Measurements from ENCODE around the gene BTD. TPM values are rescaled to one million over a fixed set of nuclear protein-coding genes. Genes with fewer than 3 reads are reported as not detected.

Gene BTD
- total RNA-seq, 1 donor from 2014 or later: 16.2 TPM

GRCh38 chr3:15646851-15647511 is 45.4 kb downstream of the BTD start:
- DNase-seq (ENCODE audit: low read depth): peak; percentile 100
- Mint-ChIP-seq H3K27ac (ENCODE audit: unreplicated experiment) (peak overlapping the region; percentile 100), H3K4me3 (ENCODE audit: unreplicated experiment) (peak overlapping the region; percentile 46), H3K4me1 (ENCODE audit: low read depth, unreplicated experiment) (peaks cover 46% of the 10 kb centered on the region), H3K9me3 (ENCODE audit: unreplicated experiment) (peaks cover 2% of the 10 kb centered on the region), H3K36me3 (ENCODE audit: low read depth, unreplicated experiment) (peaks cover 9% of the 10 kb centered on the region), H3K27me3 (ENCODE audit: low read depth, unreplicated experiment) (no peaks in the 10 kb centered on the region)
- no peaks in the 10 kb centered on the region for H3K79me2 ChIP-seq (ENCODE audit: insufficient read depth, low read length)
- no peaks in the 10 kb centered on the region for H4K20me1 ChIP-seq (ENCODE audit: insufficient read depth, low read length)
- peak overlapping the region; percentile 42 for H3K4me3 ChIP-seq (ENCODE audit: insufficient read depth, low read depth, low read length)
- no peaks in the 10 kb centered on the region for H3K36me3 ChIP-seq (ENCODE audit: insufficient read depth, low read length)
- peak overlapping the region; percentile 93 for H3K9ac ChIP-seq (ENCODE audit: low read length)
- H3K27ac ChIP-seq (ENCODE audit: low read depth, low read length): peak overlapping the region; percentile 100
- no peaks in the 10 kb centered on the region for H3K27me3 ChIP-seq (ENCODE audit: insufficient read depth, low read length)
- H2AFZ ChIP-seq (ENCODE audit: low read depth, low read length): no peak overlapping the region
- FAIRE-seq: peak; percentile 54
- peak overlapping the region; percentile 82 for H3K4me2 ChIP-seq (ENCODE audit: low read length)
- H3K9me3 ChIP-seq (ENCODE audit: insufficient read depth, low read depth, low read length): peaks cover 5% of the 10 kb centered on the region
- TF ChIP-seq EZH2 (IDR thresholded peaks at IDR 0.05; ENCODE audit: insufficient read depth, low read length) (no peak), CTCF (IDR thresholded peaks at IDR 0.05; ENCODE audit: insufficient read depth, low read depth, low read length) (no peak)
- peaks cover 47% of the 10 kb centered on the region for H3K4me1 ChIP-seq (ENCODE audit: insufficient read depth, low read length)

GRCh38 chr3:15647611-15648167 is 46.1 kb downstream of the BTD start:
- Mint-ChIP-seq H3K36me3 (ENCODE audit: low read depth, unreplicated experiment) (peaks cover 6% of the 10 kb centered on the region), H3K9me3 (ENCODE audit: unreplicated experiment) (peaks cover 2% of the 10 kb centered on the region), H3K27me3 (ENCODE audit: low read depth, unreplicated experiment) (no peaks in the 10 kb centered on the region), H3K4me3 (ENCODE audit: unreplicated experiment) (peak overlapping the region; percentile 64), H3K4me1 (ENCODE audit: low read depth, unreplicated experiment) (peaks cover 46% of the 10 kb centered on the region), H3K27ac (ENCODE audit: unreplicated experiment) (peak overlapping the region; percentile 100)
- Histone ChIP-seq H2AFZ (ENCODE audit: low read depth, low read length) (no peak overlapping the region), H3K9me3 (ENCODE audit: insufficient read depth, low read depth, low read length) (peaks cover 5% of the 10 kb centered on the region), H3K9ac (ENCODE audit: low read length) (peak overlapping the region; percentile 93), H3K36me3 (ENCODE audit: insufficient read depth, low read length) (no peaks in the 10 kb centered on the region), H3K27me3 (ENCODE audit: insufficient read depth, low read length) (no peaks in the 10 kb centered on the region), H3K27ac (ENCODE audit: low read depth, low read length) (peak overlapping the region; percentile 100), H3K79me2 (ENCODE audit: insufficient read depth, low read length) (no peaks in the 10 kb centered on the region), H3K4me3 (ENCODE audit: insufficient read depth, low read depth, low read length) (peak overlapping the region; percentile 42), H3K4me1 (ENCODE audit: insufficient read depth, low read length) (peaks cover 47% of the 10 kb centered on the region), H3K4me2 (ENCODE audit: low read length) (peak overlapping the region; percentile 82), H4K20me1 (ENCODE audit: insufficient read depth, low read length) (no peaks in the 10 kb centered on the region)
- FAIRE-seq: no peak
- TF ChIP-seq EZH2 (IDR thresholded peaks at IDR 0.05; ENCODE audit: insufficient read depth, low read length): no peak
- no peak for TF ChIP-seq CTCF (IDR thresholded peaks at IDR 0.05; ENCODE audit: insufficient read depth, low read depth, low read length)
- peak; percentile 100 for DNase-seq (ENCODE audit: low read depth)

- Mint-ChIP-seq H3K27ac (ENCODE audit: unreplicated experiment) (peak overlapping the region; percentile 90), H3K27me3 (ENCODE audit: low read depth, unreplicated experiment) (no peaks in the 10 kb centered on the region), H3K4me3 (ENCODE audit: unreplicated experiment) (peak overlapping the region; percentile 3), H3K4me1 (ENCODE audit: low read depth, unreplicated experiment) (peaks cover 50% of the 10 kb centered on the region), H3K36me3 (ENCODE audit: low read depth, unreplicated experiment) (peaks cover 7% of the 10 kb centered on the region), H3K9me3 (ENCODE audit: unreplicated experiment) (peaks cover 2% of the 10 kb centered on the region)
- Histone ChIP-seq H3K79me2 (ENCODE audit: insufficient read depth, low read length) (no peaks in the 10 kb centered on the region), H3K27ac (ENCODE audit: low read depth, low read length) (peak overlapping the region; percentile 100), H3K4me2 (ENCODE audit: low read length) (no peak overlapping the region), H3K9ac (ENCODE audit: low read length) (no peak overlapping the region), H3K4me3 (ENCODE audit: insufficient read depth, low read depth, low read length) (no peak overlapping the region), H3K27me3 (ENCODE audit: insufficient read depth, low read length) (no peaks in the 10 kb centered on the region), H2AFZ (ENCODE audit: low read depth, low read length) (no peak overlapping the region), H3K4me1 (ENCODE audit: insufficient read depth, low read length) (peaks cover 47% of the 10 kb centered on the region), H3K36me3 (ENCODE audit: insufficient read depth, low read length) (no peaks in the 10 kb centered on the region), H4K20me1 (ENCODE audit: insufficient read depth, low read length) (no peaks in the 10 kb centered on the region), H3K9me3 (ENCODE audit: insufficient read depth, low read depth, low read length) (peaks cover 5% of the 10 kb centered on the region)
- DNase-seq (ENCODE audit: low read depth): no peak
- no peak for FAIRE-seq
- TF ChIP-seq CTCF (IDR thresholded peaks at IDR 0.05; ENCODE audit: insufficient read depth, low read depth, low read length) (no peak), EZH2 (IDR thresholded peaks at IDR 0.05; ENCODE audit: insufficient read depth, low read length) (no peak)
Observed at GRCh38 chr3:15649341-15649740, 47.8 kb downstream of the BTD start.

Data from astrocyte (in vitro differentiated cells and primary cell).